HFF-Myc (cell line): ENCODE results near the gene ALPP.
"Not testable (repeated sequence)": the region's sequence is repeated elsewhere in the genome, so short reads cannot be mapped to it uniquely, and the experiment has no call there.

Source experiments
- DNase-seq: peaks from one replicate; pipeline ENCODE4 v3.0.0-alpha.2; 2011; ENCODE audit warnings: low read depth; ENCODE audit errors: extremely low read depth
- H3K4me3 ChIP-seq: replicated peaks from 2 replicates; pipeline ENCODE4 v1.5.1; 2011; ENCODE audit warnings: low read depth, mild to moderate bottlenecking, control low read depth, low read length
- CTCF ChIP-seq: IDR thresholded peaks from 2 replicates; pipeline ENCODE4 v1.5.1; 2012; ENCODE audit warnings: mild to moderate bottlenecking, low read depth, low read length, control low read depth; ENCODE audit errors: missing control alignments

Gene ALPP

GRCh38 chr2:232421189-232421785, 42.7 kb downstream of the ALPP start:
- DNase-seq = no peak
- H3K4me3 ChIP-seq = no peak overlapping the region
- TF ChIP-seq CTCF = no peak

- no peak for TF ChIP-seq CTCF
- no peak for DNase-seq
- H3K4me3 ChIP-seq = no peak overlapping the region
Measured at GRCh38 chr2:232422051-232422450, 43.5 kb downstream of the ALPP start.

- DNase-seq, H3K4me3 ChIP-seq: not testable (repeated sequence)
Measured at GRCh38 chr2:232422996-232423395, 44.4 kb downstream of the ALPP start.

GRCh38 chr2:232423407-232423806, 44.9 kb downstream of the ALPP start:
- not testable (repeated sequence) for H3K4me3 ChIP-seq

GRCh38 chr2:232431705-232432590, 53.4 kb downstream of the ALPP start:
- no peak for DNase-seq
- no peak for TF ChIP-seq CTCF
- no peak overlapping the region for H3K4me3 ChIP-seq

More at GRCh38 chr2:232423407-232423806, 44.9 kb downstream of the ALPP start:
- DNase-seq = not testable (repeated sequence)
